Activated CD4-positive, CD25-positive, alpha-beta regulatory T cell (primary cell): ENCODE measurements around the gene ETDC.
"Not testable (repeated sequence)": the region's sequence is repeated elsewhere in the genome, so short reads cannot be mapped to it uniquely, and the experiment has no call there.

Experiments used
- DNase-seq, 4 experiments: peaks; one replicate each; lab custom pipeline; 2025; lab: John Stamatoyannopoulos, UW

ETDC gene

DNA sequence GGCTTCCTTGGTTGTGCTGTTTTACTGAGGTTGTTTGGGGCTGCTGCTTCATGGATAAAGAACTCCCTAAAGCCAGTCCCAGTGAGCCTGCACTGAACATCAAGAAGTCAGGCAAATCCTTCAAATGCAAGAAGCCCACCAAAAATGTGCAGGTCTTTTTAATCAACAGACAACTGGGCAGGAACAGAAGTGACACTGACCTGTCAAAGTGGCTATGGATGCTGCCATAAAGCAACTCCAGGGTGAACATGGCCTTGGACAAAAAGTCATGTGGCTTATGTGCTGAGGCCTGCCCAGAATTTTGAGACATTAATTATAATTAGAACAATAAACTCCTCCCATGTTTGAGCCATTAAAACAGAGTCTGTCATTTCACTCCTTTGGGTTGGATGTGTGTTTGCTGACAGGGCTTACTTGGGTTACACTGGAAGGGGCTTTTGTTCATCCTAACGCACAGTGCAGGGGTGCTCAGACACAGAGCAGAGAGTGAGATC is at the start of gene ETDC:
ETDC (plus strand) TSS at position 51 of the 494 bp plus-strand sequence; CDS start at position 51, 0 bp downstream.
- DNase-seq = no peak

- DNase-seq = not testable (repeated sequence)
Measured at GRCh38 chrX:135260976-135261375, 48.3 kb upstream of the ETDC start.

DNA sequence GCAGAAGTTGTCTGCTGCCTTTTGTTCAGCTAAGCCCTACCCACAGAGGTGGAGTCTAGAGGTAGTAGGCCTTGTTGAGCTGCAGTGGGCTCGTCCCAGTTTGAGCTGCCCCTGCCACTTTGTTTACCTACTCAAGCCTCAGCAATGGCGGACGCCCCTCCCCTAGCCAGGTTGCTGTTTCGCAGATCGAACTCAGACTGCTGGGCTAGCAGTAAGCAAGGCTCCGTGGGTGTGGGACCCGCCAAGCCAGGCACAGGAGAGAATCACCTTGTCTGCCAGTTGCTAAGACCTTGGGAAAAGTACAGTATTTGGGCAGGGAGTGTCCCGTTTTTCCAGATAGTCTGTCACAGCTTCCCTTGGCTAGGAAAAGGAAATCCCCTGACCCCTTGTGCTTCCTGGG is 45.9 kb upstream of the ETDC start:
- not testable (repeated sequence) for DNase-seq

GRCh38 chrX:135264206-135264605 is 45.1 kb upstream of the ETDC start:
- DNase-seq = no peak

- no peak for DNase-seq
Measured at GRCh38 chrX:135273162-135273561, 36.1 kb upstream of the ETDC start.

DNA sequence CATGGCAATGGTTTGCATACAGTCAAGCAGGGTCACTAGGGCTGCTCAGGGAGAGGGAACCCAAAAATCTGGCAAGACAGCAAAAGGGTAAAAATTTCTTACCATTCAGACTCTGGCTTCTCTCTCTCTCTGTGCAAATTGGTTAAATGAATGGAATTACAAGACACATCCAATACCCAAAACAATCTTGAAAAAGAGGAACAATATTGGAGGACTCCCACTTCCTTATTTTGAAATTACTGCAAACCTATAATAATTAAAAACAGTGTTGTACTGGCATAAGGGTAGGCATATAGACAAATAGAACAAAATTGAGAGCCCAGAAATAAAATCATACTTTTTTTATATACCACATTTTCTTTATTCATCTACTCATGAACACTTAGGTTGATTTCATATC is 33.3 kb upstream of the ETDC start:
- DNase-seq = no peak

DNA sequence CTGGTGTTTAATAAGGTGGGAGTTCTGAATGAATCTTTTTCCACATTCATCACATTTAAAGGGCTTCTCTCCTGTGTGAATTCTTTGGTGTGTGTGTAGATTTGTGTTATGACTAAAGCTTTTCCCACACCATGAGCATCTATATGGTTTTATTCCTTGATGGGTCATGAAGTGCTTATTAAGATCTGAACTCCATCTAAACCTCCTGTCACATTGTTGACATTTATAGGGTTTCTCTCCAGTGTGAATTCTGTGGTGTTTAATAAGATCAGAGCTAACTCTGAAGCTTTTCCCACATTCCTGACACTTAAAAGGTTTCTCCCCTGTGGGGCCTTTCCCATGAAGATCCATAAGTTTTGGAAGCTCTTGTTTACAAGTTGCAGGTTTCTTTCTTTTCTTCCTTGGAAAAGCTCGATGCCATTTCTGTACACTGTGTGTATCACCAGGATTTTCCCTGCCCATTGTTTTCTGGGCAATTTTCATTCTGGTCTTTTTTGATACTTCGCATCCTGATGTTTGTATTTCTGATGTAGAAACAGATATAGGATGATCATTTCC is 21.9 kb upstream of the ETDC start:
- no peak for DNase-seq

GRCh38 chrX:135295238-135295943 is 13.9 kb upstream of the ETDC start:
- DNase-seq = peak; percentile 13 to 25 (median 18)

- DNase-seq = no peak
Measured at GRCh38 chrX:135295944-135296305, 13.4 kb upstream of the ETDC start.

- DNase-seq = no peak
Measured at GRCh38 chrX:135302269-135302873, 6.9 kb upstream of the ETDC start.

- DNase-seq = no peak
Measured at GRCh38 chrX:135304741-135305140, 4.5 kb upstream of the ETDC start.

GRCh38 chrX:135307171-135307570 is 2.1 kb upstream of the ETDC start:
- DNase-seq = no peak

DNA sequence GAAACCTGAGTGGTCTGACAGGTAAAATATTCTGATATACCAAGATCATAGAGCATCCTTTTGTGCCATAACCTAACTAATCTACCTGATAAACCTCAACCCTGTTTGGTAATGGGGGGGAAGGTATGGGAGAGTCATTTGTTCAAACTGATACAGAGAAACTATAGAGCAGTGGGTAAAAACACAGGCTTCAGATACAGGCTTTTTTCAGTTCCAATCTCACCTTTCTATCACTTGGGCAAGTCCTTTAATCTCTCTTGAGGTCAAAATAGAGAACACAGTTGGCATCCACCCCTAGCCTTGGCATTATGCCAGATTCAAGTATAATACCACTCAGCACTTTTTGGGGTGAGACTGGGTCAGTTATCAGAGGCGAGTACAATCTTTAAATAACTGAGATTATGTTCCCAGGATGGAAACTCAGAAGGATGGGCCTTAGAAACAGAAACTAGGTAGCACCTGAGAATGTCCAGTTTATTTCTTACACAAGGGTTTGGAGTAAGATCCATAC is 880 bp upstream of the ETDC start:
- DNase-seq = no peak

DNA sequence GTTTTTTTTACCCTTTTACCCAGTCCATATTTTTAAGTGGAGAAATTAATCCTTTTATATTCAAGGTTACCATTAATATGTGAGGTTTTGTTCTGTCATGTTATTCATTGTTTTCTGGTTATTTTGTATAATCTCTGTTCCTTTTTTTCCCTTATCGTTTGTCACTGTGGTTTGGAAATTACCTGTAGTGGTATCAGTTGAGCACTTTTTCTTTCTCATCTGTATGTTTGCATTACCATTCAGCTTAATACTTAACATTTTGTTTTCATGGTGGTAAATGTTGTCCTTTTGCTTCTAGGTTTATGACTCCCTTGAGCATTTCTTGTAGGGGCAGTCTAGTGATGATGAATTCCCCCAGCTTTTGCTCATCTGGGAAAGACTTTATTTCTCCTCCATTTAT is 6.6 kb downstream of the ETDC start:
- no peak for DNase-seq

GRCh38 chrX:135324463-135324862 is 15.2 kb downstream of the ETDC start:
- DNase-seq = no peak

GRCh38 chrX:135325036-135325818 is 15.9 kb downstream of the ETDC start:
- DNase-seq = not testable (repeated sequence)

GRCh38 chrX:135327299-135327698 is 18.0 kb downstream of the ETDC start:
- no peak for DNase-seq

DNA sequence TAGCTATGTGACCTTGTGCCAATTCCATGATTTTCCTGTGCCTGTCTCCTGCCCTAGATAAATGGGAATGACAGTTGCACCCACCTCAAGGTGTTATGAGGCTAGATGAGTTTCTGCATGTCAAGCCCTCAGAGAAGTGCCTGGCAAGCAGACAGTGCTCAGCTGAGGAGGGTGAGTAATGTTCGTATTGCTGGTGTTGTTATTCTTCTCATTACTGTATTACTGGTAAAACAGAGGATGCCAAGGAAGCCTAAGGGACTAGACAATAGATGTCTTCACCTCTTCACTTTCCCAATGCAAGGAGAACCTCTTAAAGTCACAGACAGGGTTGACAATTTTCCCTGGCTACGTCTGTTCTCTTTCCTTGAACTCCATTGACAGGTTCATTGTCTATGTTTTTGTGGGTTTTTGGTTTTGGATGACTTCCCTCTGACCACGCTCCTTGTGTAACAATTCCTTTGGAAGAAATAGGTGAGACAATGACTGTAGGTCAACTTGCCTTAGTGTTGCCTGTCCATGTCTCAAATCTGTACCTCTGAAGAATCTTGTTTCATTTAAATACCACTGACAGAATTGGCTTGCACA is 19.2 kb downstream of the ETDC start:
- DNase-seq = no peak

GRCh38 chrX:135330706-135331105 is 21.4 kb downstream of the ETDC start:
- DNase-seq = no peak

DNA sequence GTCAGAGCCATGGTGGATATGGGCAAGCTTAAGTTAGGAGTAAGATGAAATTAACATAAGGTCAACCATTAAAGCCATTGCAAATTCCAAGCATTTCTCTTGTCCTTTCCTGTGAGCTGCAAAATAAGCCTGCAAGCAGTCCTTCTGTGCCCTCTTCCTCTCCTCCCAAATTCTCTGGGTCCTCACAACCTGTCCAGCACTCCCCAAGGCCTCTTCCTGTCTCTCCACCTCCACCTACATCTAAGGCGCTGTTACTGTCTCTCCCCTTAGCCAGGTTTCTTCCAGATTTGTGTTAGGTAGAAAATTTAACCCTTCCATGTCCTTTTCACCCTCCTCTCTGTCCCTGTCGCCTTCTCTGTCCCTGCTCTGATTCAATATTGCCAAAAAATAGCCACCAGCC is 22.2 kb downstream of the ETDC start:
- no peak for DNase-seq

GRCh38 chrX:135340831-135341230 is 31.6 kb downstream of the ETDC start:
- no peak for DNase-seq

DNA sequence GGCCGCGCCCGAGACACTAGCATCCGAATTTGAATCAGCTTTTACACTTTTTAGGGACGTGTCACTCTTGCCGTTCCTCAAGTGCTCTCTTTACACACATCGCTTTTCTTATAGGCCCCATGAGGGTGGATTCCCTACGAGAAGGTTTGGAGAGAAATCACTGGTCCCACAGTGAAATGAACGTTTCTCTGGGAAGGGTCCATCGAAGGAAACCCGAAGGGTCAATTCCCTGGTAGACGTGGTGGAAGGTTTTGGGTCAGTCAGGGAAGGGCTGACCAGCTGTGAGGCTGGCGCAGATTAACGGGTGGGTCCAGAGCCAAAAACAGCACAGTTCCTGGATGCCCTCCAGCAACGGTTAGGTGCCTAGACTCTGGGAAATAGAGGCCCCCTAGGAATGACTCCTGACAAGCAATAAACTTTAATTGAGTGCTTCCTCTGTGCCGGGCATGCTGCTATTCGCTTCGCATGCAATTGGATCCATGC is 35.9 kb downstream of the ETDC start:
- no peak for DNase-seq
